HG03066 (cell line): ENCODE measurements around the gene TEAD4.
"Not testable (repeated sequence)": the region's sequence is repeated elsewhere in the genome, so short reads cannot be mapped to it uniquely, and the experiment has no call there.

ENCODE experiments used
- ATAC-seq: cut with Tn5 transposase; IDR thresholded peaks from one replicate; pipeline ENCODE4 v1.9.1; 2021; ENCODE audit warnings: low read depth; ENCODE audit not compliant: unreplicated experiment

The TEAD4 gene

DNA sequence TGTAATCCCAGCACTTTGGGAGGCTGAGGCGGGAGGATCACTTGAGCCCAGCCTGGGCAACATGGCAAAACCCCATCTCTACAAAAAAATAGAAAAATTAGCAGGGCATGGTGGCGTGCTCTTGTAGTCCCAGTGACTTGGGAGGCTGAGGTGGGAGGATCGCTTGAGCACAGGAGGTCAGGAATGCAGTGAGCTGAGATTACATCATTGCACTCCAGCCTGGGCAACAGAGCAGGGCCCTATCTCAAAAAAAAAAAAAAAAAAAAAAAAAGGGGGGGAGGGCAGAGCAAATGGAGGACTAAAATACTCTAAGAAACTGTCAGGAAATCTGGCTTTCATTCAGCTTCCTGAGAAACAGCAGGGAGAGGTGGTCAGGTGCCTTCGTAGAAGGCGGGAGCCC is 86.3 kb downstream of the TEAD4 start:
- no peak for ATAC-seq

DNA sequence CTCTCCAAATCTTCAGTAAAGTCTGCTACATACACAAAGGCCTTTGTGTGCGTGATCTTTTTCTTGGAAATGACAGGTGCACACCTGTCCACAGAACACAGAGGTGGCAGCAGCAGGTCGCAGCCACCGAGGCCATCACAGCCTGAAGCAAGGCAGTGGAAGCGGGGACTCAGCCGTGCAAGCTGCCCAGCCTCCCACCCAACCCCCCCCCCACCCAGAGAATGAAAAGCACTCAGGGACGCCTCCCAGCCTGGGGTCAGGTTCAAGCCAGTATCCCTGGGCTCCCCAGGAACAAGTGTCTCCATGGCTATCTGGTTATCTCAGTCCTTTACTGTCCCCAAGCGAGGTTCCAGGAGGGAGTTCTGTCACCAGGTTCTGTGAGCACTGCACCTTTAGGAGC is 86.8 kb downstream of the TEAD4 start:
- no peak for ATAC-seq

- no peak for ATAC-seq
Measured at GRCh38 chr12:3046441-3047200, 87.4 kb downstream of the TEAD4 start.

DNA sequence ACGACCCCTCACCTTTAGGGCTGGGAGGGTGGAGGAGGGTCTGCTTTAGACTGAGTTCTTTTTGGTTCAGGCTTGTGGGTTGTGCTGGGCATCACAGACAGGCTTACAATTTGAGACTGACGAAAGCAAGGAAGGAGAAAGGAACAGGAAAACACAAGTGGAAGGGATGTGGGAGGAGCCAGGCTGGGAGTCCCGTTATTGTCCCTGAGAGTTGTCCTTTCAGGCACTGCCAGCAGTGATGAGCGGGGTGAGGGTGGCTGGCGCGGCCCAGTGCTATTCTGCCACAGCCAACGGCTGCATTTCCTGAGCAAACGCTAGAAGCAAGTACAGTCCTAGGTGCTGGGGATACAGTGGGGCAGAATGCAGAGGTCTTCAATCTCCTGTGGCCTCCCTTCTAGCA is 88.8 kb downstream of the TEAD4 start:
- ATAC-seq: no peak

DNA sequence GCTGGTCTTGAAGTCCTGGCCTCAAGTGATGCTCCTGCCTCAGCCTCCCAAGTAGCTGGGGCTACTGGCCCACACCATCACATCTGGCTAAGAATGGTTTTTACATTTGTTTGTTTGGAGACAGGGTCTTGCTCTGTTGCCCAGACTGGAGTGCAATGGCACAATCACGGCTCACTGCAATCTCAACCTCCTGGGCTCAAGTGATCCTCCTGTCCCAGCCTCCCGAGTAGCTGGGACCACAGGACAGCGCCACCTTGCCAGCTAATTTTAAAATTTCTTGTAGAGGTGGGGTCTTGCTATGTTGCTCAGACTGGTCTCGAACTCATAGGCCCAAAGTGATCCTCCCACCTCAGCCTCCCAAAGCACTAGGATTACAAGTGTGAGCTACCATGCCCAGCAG is 89.3 kb downstream of the TEAD4 start:
- ATAC-seq: no peak

GRCh38 chr12:3049176-3049575 is 90.0 kb downstream of the TEAD4 start:
- ATAC-seq: no peak

DNA sequence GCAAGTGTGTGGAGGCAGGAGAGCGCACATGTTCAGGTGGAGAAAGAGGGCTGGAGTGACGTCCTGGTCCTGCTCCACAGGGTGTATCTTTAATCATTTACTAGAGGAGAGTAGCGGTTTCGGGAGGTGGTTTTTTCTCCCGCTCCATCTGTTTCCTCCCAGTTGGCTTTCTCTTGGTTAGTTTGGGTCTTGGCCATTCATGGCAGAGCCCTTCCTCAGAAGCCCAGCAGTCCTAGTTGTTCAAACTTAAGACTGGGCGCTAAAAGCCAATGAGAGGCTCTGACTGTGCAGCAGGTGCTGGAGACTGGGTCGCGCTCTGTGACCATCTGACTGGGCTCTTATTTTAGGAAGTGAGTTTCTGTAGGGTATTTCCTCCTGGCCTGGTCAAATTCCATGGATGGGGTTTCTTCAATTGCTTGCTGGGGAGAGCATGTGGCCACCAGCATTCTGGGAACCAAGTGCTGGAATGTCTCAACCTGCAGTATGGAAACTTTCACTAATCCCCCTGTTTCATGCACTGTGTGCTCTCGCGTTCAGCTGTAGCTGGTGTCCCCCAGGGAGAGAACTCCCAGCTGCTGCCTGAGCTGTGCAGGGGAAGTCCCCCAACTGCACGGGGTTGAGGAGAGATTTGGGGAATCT is 90.5 kb downstream of the TEAD4 start:
- no peak for ATAC-seq

GRCh38 chr12:3054374-3054773 is 95.2 kb downstream of the TEAD4 start:
- ATAC-seq: no peak

DNA sequence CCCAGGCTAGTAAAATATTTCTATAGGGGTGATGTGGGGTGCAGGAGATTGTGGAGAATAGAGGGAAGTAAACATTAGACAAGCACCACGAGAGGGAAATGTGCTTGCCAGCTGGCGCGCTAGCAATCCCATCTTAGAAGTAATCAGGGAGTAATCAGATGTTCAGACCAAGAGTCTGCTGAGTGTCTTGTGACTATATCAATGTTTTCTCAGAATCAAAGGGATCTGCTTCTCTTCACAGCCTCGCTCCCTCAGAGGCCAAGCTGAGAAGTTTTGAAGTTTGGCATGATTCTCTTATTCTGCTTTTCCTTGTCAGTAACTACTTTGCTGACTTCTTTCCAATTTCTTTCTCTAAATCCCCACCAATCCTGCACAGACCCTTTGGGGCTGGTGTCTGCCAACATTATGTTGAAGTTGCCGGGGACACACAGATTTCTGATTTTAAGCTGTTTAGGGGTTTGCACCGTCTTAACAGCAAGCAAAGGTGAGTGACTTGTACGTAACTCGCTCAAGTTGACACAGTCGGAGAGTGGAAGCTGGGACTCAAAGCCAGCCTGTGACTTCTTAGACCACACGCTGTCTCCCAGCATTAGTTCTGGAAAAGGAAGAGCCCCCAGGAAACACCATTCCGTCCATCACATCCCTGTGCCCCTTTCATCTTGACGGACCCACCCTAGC is 96.0 kb downstream of the TEAD4 start:
- ATAC-seq: no peak

- no peak for ATAC-seq
Measured at GRCh38 chr12:3055704-3056467, 96.7 kb downstream of the TEAD4 start.

DNA sequence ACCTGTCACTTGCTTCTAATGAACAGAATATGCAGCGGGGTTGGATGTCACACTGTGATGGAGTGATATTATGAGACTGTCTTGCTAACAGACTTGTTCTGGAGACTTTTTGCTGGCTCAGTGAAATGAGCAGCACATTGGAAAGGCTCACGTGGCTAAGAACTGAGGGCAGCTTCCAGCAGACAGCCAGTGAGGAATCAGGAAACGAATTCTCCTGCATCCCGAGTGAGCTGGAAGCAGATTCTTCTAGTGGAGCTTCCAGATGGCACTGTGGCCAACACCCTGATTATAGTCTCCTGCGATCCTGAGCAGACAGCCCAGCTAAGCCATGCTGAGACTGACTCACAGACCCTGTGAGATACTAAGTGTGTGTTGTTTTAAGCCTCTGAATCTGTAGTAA is 101.9 kb downstream of the TEAD4 start:
- ATAC-seq: no peak

- ATAC-seq: no peak
Measured at GRCh38 chr12:3061501-3062215, 102.5 kb downstream of the TEAD4 start.

GRCh38 chr12:3065300-3065699 is 106.1 kb downstream of the TEAD4 start:
- ATAC-seq: no peak

DNA sequence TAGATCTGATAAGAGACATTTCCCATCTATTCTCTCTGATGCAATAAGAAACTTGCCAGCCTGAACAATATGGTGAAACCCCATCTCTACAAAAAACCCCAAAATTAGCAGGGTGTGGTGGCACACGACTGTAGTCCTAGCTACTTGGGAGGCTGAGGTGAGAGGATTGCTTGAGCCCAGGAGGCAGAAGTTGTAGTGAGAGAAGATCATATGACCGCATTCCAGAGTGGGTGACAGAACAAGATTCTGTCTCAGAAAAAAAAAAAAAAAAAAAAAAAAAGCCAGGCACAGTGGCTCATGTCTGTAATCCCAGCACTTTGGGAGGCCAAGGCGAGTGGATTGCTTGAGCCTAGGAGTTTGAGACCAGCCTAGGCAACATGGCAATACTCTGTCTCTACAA is 106.6 kb downstream of the TEAD4 start:
- not testable (repeated sequence) for ATAC-seq

DNA sequence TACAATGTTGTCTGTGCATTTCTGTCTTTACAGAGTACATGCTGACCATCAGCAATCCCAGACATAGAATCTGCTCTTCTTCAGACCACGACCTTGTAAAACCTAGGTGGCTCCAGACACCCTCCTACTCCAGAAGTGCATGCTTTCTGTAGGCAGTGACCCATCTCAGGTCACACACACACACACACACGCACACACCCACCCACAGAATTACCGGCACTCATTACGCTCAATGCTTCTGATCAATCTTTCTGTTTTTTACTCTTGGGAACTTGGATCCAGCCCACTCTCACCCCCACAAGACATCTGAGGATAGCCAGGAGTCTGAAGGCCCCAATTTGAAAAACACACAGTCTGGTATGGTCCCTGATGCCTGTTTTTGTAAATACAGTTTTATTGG is 110.5 kb downstream of the TEAD4 start:
- no peak for ATAC-seq

DNA sequence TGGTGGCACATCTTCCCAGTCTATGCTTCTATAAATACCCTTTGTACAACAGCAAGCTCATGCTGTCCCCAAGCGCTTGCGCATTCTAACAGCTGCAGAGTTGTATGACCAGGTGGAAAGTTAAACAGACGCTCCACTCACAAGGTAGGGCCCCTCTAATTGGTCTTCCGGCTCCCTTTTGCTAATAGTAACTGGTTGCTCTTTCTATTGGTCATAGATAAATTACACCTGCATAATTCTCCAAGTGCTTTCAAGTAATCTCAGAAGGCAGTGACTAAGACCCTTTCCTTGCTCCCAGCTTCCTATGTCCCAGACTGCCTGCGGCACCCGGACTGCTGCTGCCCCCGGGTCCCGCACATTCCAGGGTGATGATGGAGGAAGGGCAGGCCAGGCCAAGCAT is 111.9 kb downstream of the TEAD4 start:
- ATAC-seq: no peak

DNA sequence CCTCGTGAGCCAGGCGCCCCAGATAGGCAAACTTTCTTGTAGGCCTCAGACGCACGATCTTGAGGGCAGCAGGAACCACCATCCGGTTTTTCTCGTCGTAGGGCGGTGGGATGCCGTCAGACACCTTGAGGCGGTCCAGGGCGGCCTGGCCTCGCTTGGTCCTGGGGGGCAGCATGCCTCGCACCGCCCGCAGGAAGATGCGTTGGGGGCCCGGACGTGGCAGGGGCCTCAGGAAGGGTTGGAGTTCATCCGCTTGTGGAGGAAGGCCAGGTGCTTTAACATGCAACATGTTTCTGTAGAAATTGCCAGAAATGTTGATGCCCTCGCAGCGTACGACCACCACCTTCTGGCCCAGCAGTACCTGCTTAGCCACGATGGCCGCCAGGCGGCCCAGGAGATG is 112.5 kb downstream of the TEAD4 start:
- no peak for ATAC-seq

- no peak for ATAC-seq
Measured at GRCh38 chr12:3073438-3074250, 114.4 kb downstream of the TEAD4 start.

- no peak for ATAC-seq
Measured at GRCh38 chr12:3075315-3075714, 116.1 kb downstream of the TEAD4 start.
